A673 (cell line): Measurements from ENCODE around the gene CCDC160. TPM values are rescaled to one million over a fixed set of nuclear protein-coding genes. Genes with fewer than 3 reads are reported as not detected.

Experiments used
- BruUV-seq: library from RNA; stranded (reverse); fragments of 400-500 nt; replicated peaks from 2 replicates; lab custom pipeline; 2021; lab: Mats Ljungman, UMichigan
- CTCF ChIA-PET: fragments of 300-600 bp; sonication (Branson Sonifier 250); formaldehyde crosslinking; loops from one replicate; lab custom pipeline; 2022; ENCODE audit warnings: antibody characterized with exemption; lab: Charles Lee
- POLR2A ChIA-PET: fragments of 300-600 bp; sonication (Branson Sonifier 250); formaldehyde crosslinking; loops from one replicate; lab custom pipeline; 2022; ENCODE audit warnings: antibody characterized with exemption; ENCODE audit not compliant: low non-redundant PET; lab: Charles Lee
- DNase-seq: peaks from one replicate; pipeline ENCODE4 v3.0.0-alpha.2; 2015; ENCODE audit warnings: low spot score
- H3K27ac ChIP-seq: fragments of 200-600 bp; sonication (generic); 2 replicates; pipeline ENCODE4 v1.5.1; 2016; ENCODE audit warnings: mixed run types, low read depth, mild to moderate bottlenecking, mixed read lengths, antibody characterized with exemption, low read length; ENCODE audit not compliant: poor library complexity, severe bottlenecking
- H3K27me3 ChIP-seq: fragments of 200-600 bp; sonication (generic); replicated peaks from 2 replicates; pipeline ENCODE4 v1.6.1; 2017; ENCODE audit warnings: mixed run types, low read depth, mild to moderate bottlenecking, mixed read lengths, antibody characterized with exemption, low read length; ENCODE audit not compliant: insufficient read depth, poor library complexity
- H3K36me3 ChIP-seq: fragments of 200-600 bp; sonication (generic); 2 replicates; pipeline ENCODE4 v1.6.1; 2016; ENCODE audit warnings: mixed run types, mild to moderate bottlenecking, mixed read lengths, antibody characterized with exemption, low read length; ENCODE audit not compliant: insufficient read depth, poor library complexity, severe bottlenecking
- H3K4me1 ChIP-seq: fragments of 200-600 bp; sonication (generic); 2 replicates; pipeline ENCODE4 v1.6.1; 2017; ENCODE audit warnings: mixed run types, mild to moderate bottlenecking, mixed read lengths, antibody characterized with exemption, low read length; ENCODE audit not compliant: insufficient read depth, poor library complexity, severe bottlenecking
- H3K4me3 ChIP-seq: fragments of 200-600 bp; sonication (generic); 2 replicates; pipeline ENCODE4 v1.5.1; 2016; ENCODE audit warnings: low read depth, mixed run types, mild to moderate bottlenecking, mixed read lengths, low read length; ENCODE audit not compliant: poor library complexity, severe bottlenecking
- H3K9me3 ChIP-seq: fragments of 200-600 bp; sonication (generic); 2 replicates; pipeline ENCODE4 v1.6.1; 2016; ENCODE audit warnings: mixed run types, low read depth, mild to moderate bottlenecking, mixed read lengths, antibody characterized with exemption, low read length; ENCODE audit not compliant: poor library complexity, severe bottlenecking
- EZH2 ChIP-seq: fragments of 200-600 bp; sonication (generic); IDR thresholded peaks from 2 replicates; pipeline ENCODE4 v1.6.1; 2017; ENCODE audit warnings: borderline replicate concordance, low read depth, mild to moderate bottlenecking, mixed read lengths, antibody characterized with exemption, low read length; ENCODE audit not compliant: poor library complexity, severe bottlenecking
- intact Hi-C: fragments of 100-400 bp; cut with micrococcal nuclease; formaldehyde crosslinking; loops from one replicate; pipeline ENCODE4 v1.10.0; 2022; ENCODE audit not compliant: unreplicated experiment
- total RNA-seq: library from RNA; stranded (reverse); gene quantifications from 2 replicates; pipeline ENCODE4 v1.2.3, GENCODE V29; 2021
- TF ChIP-seq, protein P1 (sequence below): fragments of 300-800, 200-600 bp; sonication (generic); conservative IDR thresholded peaks from 2 replicates; pipeline ENCODE4 v1.5.1; 2017; ENCODE audit warnings: low read depth, mild to moderate bottlenecking, antibody characterized with exemption, low read length, moderate library complexity, mixed read lengths

CCDC160 gene
- total RNA-seq, 1 experiment from 2014 or later: not detected

DNA sequence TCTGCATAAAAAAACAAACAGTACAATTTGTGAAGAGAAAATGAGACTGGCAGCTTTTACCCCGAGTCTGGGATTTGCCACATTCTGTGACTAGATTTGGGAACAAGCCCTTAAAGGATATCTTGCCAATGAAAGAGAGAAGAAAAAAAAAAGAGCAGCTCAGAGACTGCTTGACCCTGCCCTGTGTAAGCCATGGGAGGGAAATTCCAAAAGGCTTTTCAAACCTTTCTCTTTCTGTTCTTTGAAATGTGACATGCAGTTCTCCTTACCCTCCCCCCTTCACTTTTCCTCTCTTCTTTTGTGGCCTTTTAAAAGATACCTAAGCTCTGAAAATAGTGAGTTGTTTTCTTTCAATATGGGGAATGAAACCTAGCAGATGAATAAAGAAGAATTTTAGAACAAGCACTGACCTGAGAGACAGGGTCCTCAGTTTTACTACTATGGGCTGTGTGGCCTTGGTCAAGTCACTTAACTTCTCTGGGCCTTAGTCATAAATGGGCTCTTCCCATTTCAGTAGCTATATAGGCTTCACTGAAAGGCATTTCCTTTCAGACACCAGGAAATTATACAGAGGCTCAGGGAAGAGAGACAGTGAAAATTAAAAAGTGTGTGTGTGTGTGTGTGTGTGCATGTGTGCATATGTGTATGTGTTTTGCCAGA lies 5.1 kb downstream of the CCDC160 start:
- DNase-seq: no peak
- intact Hi-C loops: no loop called here
- H3K4me3 ChIP-seq: no peak overlapping the region
- ChIA-PET CTCF (no interaction called here), POLR2A (no interaction called here)
- no peak overlapping the region for H3K27ac ChIP-seq
- no TSS peak for BruUV-seq
- H3K4me1 ChIP-seq: no peaks in the 10 kb centered on the region
- no peaks in the 10 kb centered on the region for H3K9me3 ChIP-seq
- no peaks in the 10 kb centered on the region for H3K36me3 ChIP-seq
- peaks cover 8% of the 10 kb centered on the region for H3K27me3 ChIP-seq
- TF ChIP-seq EZH2: no peak
- TF ChIP-seq, protein P1, sequence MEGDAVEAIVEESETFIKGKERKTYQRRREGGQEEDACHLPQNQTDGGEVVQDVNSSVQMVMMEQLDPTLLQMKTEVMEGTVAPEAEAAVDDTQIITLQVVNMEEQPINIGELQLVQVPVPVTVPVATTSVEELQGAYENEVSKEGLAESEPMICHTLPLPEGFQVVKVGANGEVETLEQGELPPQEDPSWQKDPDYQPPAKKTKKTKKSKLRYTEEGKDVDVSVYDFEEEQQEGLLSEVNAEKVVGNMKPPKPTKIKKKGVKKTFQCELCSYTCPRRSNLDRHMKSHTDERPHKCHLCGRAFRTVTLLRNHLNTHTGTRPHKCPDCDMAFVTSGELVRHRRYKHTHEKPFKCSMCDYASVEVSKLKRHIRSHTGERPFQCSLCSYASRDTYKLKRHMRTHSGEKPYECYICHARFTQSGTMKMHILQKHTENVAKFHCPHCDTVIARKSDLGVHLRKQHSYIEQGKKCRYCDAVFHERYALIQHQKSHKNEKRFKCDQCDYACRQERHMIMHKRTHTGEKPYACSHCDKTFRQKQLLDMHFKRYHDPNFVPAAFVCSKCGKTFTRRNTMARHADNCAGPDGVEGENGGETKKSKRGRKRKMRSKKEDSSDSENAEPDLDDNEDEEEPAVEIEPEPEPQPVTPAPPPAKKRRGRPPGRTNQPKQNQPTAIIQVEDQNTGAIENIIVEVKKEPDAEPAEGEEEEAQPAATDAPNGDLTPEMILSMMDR: no peak

DNA sequence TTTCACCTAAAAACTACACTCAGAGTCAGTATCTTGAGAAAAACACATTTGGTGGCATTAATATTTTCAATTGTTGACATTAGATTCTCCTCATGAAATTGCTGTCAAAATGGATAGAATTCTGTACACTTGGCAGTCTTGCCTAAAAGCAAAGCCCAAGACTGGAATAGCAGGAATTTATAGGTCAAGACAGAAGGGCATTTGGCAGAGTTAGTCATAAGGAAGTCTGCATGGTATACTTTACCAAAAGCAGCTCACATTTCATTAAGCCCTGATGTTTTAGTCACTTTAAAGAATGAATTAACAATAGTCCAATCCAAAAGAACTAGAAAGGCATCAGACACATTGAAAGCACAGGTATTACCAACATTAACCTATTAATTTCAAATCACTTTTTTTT lies 7.1 kb downstream of the CCDC160 start:
- H3K4me3 ChIP-seq: no peak overlapping the region
- H3K27me3 ChIP-seq: peaks cover 8% of the 10 kb centered on the region
- TF ChIP-seq EZH2: no peak
- H3K27ac ChIP-seq: no peak overlapping the region
- H3K9me3 ChIP-seq: no peaks in the 10 kb centered on the region
- CTCF ChIA-PET: no interaction called here
- no peaks in the 10 kb centered on the region for H3K4me1 ChIP-seq
- POLR2A ChIA-PET: no interaction called here
- BruUV-seq: no TSS peak
- no peaks in the 10 kb centered on the region for H3K36me3 ChIP-seq
- DNase-seq: no peak
- intact Hi-C loops: no loop called here

DNA sequence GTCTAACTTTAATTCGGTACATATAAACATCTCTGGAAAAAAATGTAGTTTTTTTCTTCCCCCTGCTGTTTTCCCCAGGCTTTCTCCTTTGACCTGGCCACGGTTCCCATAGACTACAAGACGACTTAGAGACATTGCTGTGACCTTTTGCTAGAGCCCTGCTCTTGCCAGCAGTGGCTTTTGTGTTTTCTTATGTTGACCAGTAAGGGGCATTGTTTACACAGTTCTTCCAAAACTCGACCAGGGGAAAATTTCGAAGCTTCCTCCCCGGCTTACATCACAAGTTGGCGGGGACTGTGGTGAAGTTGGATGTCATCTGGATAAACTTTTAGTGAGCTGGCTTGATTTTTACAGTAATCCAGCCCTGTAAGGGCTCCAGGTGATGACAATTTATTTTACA lies 9.3 kb downstream of the CCDC160 start:
- Histone ChIP-seq H3K4me1 (no peaks in the 10 kb centered on the region), H3K9me3 (no peaks in the 10 kb centered on the region), H3K27ac (no peak overlapping the region), H3K4me3 (no peak overlapping the region), H3K36me3 (no peaks in the 10 kb centered on the region), H3K27me3 (peaks cover 8% of the 10 kb centered on the region)
- ChIA-PET CTCF (no interaction called here), POLR2A (no interaction called here)
- no peak for DNase-seq
- intact Hi-C loops: no loop called here
- TF ChIP-seq, protein P1: no peak
- TF ChIP-seq EZH2: no peak
- BruUV-seq: no TSS peak

DNA sequence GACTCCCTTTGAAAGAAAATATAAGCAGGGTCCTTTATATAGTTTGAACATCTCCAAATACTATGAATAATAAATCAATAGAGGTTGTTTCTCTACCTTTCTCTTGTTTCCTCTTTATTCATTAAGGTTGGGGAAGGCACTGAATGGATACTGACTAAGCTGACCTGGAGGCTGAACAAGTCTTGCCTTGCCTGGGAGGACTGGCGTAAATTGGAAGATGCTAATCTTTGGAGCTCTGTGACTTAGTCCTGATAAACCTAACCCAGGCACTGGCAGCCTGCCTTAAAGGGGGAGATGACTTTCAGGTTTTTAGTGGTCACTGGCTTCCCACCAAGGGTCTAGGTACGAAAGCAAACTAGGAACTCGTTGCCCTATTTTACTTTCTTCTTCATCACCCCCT lies 10.5 kb downstream of the CCDC160 start:
- intact Hi-C loops: no loop called here
- POLR2A ChIA-PET: no interaction called here
- Histone ChIP-seq H3K4me3 (no peak overlapping the region), H3K4me1 (no peaks in the 10 kb centered on the region), H3K36me3 (no peaks in the 10 kb centered on the region), H3K9me3 (no peaks in the 10 kb centered on the region), H3K27me3 (peaks cover 8% of the 10 kb centered on the region), H3K27ac (no peak overlapping the region)
- BruUV-seq: no TSS peak
- no peak for DNase-seq
- TF ChIP-seq, protein P1: no peak
- no peak for TF ChIP-seq EZH2
- CTCF ChIA-PET: interaction anchor here (0.6 kb wide), 1 partner anchor 326 kb away, joined by 4 read pairs; no protein-coding TSS in a partner anchor
